Activated T-cell treated with anti-CD3 and anti-CD28 coated beads, Interleukin-2, amount 50 U/mL, for 72 hours (primary cell): ENCODE data around the gene ADIPOR1. TPM values are rescaled to one million over a fixed set of nuclear protein-coding genes. Genes with fewer than 3 reads are reported as not detected.
"Not testable (repeated sequence)": the region's sequence is repeated elsewhere in the genome, so short reads cannot be mapped to it uniquely, and the experiment has no call there.

ENCODE experiments used
- ATAC-seq, 2 donors: fragments of 150-1000 bp; cut with Tn5 transposase; replicated peaks in 1 of 2; 2 replicates each; pipeline ENCODE4 v1.10.0; 2021; ENCODE audit warnings: moderate library complexity in 2 of 2, mild to moderate bottlenecking in 1 of 2
- DNase-seq, 2 donors: peaks; one replicate each; pipeline ENCODE4 v3.0.0; 2021 to 2022; ENCODE audit warnings: mixed read lengths in 1 of 2
- H3K27ac Mint-ChIP-seq: one replicate; pipeline ENCODE4 v1.8.0; 2022; ENCODE audit warnings: mild to moderate bottlenecking, moderate library complexity, mixed read lengths
- H3K27me3 Mint-ChIP-seq: one replicate; pipeline ENCODE4 v1.8.0; 2022; ENCODE audit warnings: low read depth, mixed read lengths
- H3K36me3 Mint-ChIP-seq, 2 donors: one replicate each; pipeline ENCODE4 v1.8.0; 2022; ENCODE audit warnings: mixed read lengths in 2 of 2, mild to moderate bottlenecking in 1 of 2; ENCODE audit not compliant: insufficient read depth in 2 of 2
- H3K4me1 Mint-ChIP-seq: one replicate; pipeline ENCODE4 v1.8.0; 2022; ENCODE audit warnings: low read depth, mixed read lengths
- H3K4me3 Mint-ChIP-seq, 2 donors: one replicate each; pipeline ENCODE4 v1.8.0; 2022; ENCODE audit warnings: mild to moderate bottlenecking in 2 of 2, mixed read lengths in 2 of 2, moderate library complexity in 2 of 2
- H3K9me3 Mint-ChIP-seq, 2 donors: one replicate each; pipeline ENCODE4 v1.8.0; 2022; ENCODE audit warnings: mixed read lengths in 2 of 2
- total RNA-seq, 2 donors: library from RNA; stranded (reverse); gene quantifications; one replicate each; pipeline ENCODE4 v1.2.3, GENCODE V29; 2022

ADIPOR1 gene
- total RNA-seq, 2 donors from 2014 or later = 72.0 to 75.3 TPM

GRCh38 chr1:202987255-202987654 is 29.1 kb upstream of the ADIPOR1 start:
- Mint-ChIP-seq H3K4me3 (no peak overlapping the region), H3K9me3 (no peaks in the 10 kb centered on the region), H3K27ac (no peak overlapping the region), H3K36me3 (no peaks in the 10 kb centered on the region), H3K27me3 (peaks cover 11% of the 10 kb centered on the region), H3K4me1 (no peaks in the 10 kb centered on the region)
- ATAC-seq (no peak), DNase-seq (no peak)

- not testable (repeated sequence) for DNase-seq, ATAC-seq, H3K4me3 Mint-ChIP-seq, H3K27ac Mint-ChIP-seq, H3K36me3 Mint-ChIP-seq, H3K9me3 Mint-ChIP-seq, H3K4me1 Mint-ChIP-seq, H3K27me3 Mint-ChIP-seq
Observed at GRCh38 chr1:202986120-202986519, 28.0 kb upstream of the ADIPOR1 start.

GRCh38 chr1:202982715-202983430 is 24.8 kb upstream of the ADIPOR1 start:
- peaks cover 18% of the 10 kb centered on the region for H3K27me3 Mint-ChIP-seq
- H3K36me3 Mint-ChIP-seq = no peaks in the 10 kb centered on the region
- H3K4me3 Mint-ChIP-seq = no peak overlapping the region
- no peaks in the 10 kb centered on the region for H3K9me3 Mint-ChIP-seq
- no peaks in the 10 kb centered on the region for H3K4me1 Mint-ChIP-seq
- no peak for DNase-seq
- H3K27ac Mint-ChIP-seq = no peak overlapping the region
- ATAC-seq = no peak

- ATAC-seq = no peak
- H3K9me3 Mint-ChIP-seq = no peaks in the 10 kb centered on the region
- H3K27ac Mint-ChIP-seq = peak overlapping the region; percentile 27
Observed at GRCh38 chr1:202981939-202982338, 23.8 kb upstream of the ADIPOR1 start.

GRCh38 chr1:202979459-202979858 is 21.3 kb upstream of the ADIPOR1 start:
- H3K9me3 Mint-ChIP-seq = no peaks in the 10 kb centered on the region

More at GRCh38 chr1:202981939-202982338, 23.8 kb upstream of the ADIPOR1 start:
- no peaks in the 10 kb centered on the region for H3K36me3 Mint-ChIP-seq
- no peak for DNase-seq
- no peak overlapping the region for H3K4me3 Mint-ChIP-seq
- peaks cover 26% of the 10 kb centered on the region for H3K27me3 Mint-ChIP-seq
- H3K4me1 Mint-ChIP-seq = no peaks in the 10 kb centered on the region

GRCh38 chr1:202976633-202977032 is 18.5 kb upstream of the ADIPOR1 start:
- Mint-ChIP-seq H3K4me1 (no peaks in the 10 kb centered on the region), H3K4me3 (no peak overlapping the region), H3K36me3 (no peaks in the 10 kb centered on the region), H3K9me3 (no peaks in the 10 kb centered on the region), H3K27me3 (peaks cover 32% of the 10 kb centered on the region), H3K27ac (no peak overlapping the region)
- DNase-seq (no peak), ATAC-seq (no peak)

More at GRCh38 chr1:202979459-202979858, 21.3 kb upstream of the ADIPOR1 start:
- H3K4me3 Mint-ChIP-seq = no peak overlapping the region
- DNase-seq (no peak), ATAC-seq (no peak)
- no peaks in the 10 kb centered on the region for H3K4me1 Mint-ChIP-seq
- peaks cover 32% of the 10 kb centered on the region for H3K27me3 Mint-ChIP-seq
- no peaks in the 10 kb centered on the region for H3K36me3 Mint-ChIP-seq
- no peak overlapping the region for H3K27ac Mint-ChIP-seq

GRCh38 chr1:202974856-202975255 is 16.7 kb upstream of the ADIPOR1 start:
- no peaks in the 10 kb centered on the region for H3K9me3 Mint-ChIP-seq
- H3K27me3 Mint-ChIP-seq = peaks cover 27% of the 10 kb centered on the region
- no peak for ATAC-seq
- no peak for DNase-seq
- no peaks in the 10 kb centered on the region for H3K36me3 Mint-ChIP-seq
- no peak overlapping the region for H3K4me3 Mint-ChIP-seq
- no peaks in the 10 kb centered on the region for H3K4me1 Mint-ChIP-seq
- H3K27ac Mint-ChIP-seq = no peak overlapping the region

GRCh38 chr1:202972046-202972445 is 13.9 kb upstream of the ADIPOR1 start:
- Mint-ChIP-seq H3K4me1 (peaks cover 19% of the 10 kb centered on the region), H3K4me3 (no peak overlapping the region), H3K27ac (no peak overlapping the region), H3K36me3 (no peaks in the 10 kb centered on the region), H3K27me3 (peaks cover 8% of the 10 kb centered on the region), H3K9me3 (no peaks in the 10 kb centered on the region)
- ATAC-seq = no peak
- no peak for DNase-seq

GRCh38 chr1:202968895-202969295 is 10.8 kb upstream of the ADIPOR1 start:
- peak overlapping the region; percentile 24 to 96 for H3K4me3 Mint-ChIP-seq
- H3K36me3 Mint-ChIP-seq = no peaks in the 10 kb centered on the region
- no peak overlapping the region for H3K27ac Mint-ChIP-seq
- H3K27me3 Mint-ChIP-seq = no peaks in the 10 kb centered on the region
- ATAC-seq (peak; percentile 43 to 56), DNase-seq (peak; percentile 39 to 49)
- H3K4me1 Mint-ChIP-seq = peaks cover 39% of the 10 kb centered on the region
- H3K9me3 Mint-ChIP-seq = no peaks in the 10 kb centered on the region

GRCh38 chr1:202968351-202968750 is 10.2 kb upstream of the ADIPOR1 start:
- Mint-ChIP-seq H3K4me3 (peak overlapping the region; percentile 91 to 96), H3K4me1 (peaks cover 39% of the 10 kb centered on the region), H3K27ac (no peak overlapping the region), H3K9me3 (no peaks in the 10 kb centered on the region), H3K36me3 (peaks cover 0 to 2% of the 10 kb centered on the region in 2 donors), H3K27me3 (no peaks in the 10 kb centered on the region)
- ATAC-seq = no peak
- no peak for DNase-seq

- no peaks in the 10 kb centered on the region for H3K27me3 Mint-ChIP-seq
- H3K4me3 Mint-ChIP-seq = peak overlapping the region; percentile 91 to 96
- H3K4me1 Mint-ChIP-seq = peaks cover 39% of the 10 kb centered on the region
- no peaks in the 10 kb centered on the region for H3K9me3 Mint-ChIP-seq
- DNase-seq (peak; percentile 14 to 15), ATAC-seq (peak; percentile 4 to 16)
- peak overlapping the region; percentile 76 for H3K27ac Mint-ChIP-seq
- H3K36me3 Mint-ChIP-seq = peaks cover 0 to 2% of the 10 kb centered on the region in 2 donors
Observed at GRCh38 chr1:202967684-202968281, 9.7 kb upstream of the ADIPOR1 start.

GRCh38 chr1:202966006-202966898 is 8.1 kb upstream of the ADIPOR1 start:
- Mint-ChIP-seq H3K36me3 (peaks cover 0 to 2% of the 10 kb centered on the region in 2 donors), H3K9me3 (no peaks in the 10 kb centered on the region), H3K27ac (peak overlapping the region; percentile 27), H3K4me3 (peak overlapping the region; percentile 71 to 82), H3K4me1 (peaks cover 39% of the 10 kb centered on the region), H3K27me3 (no peaks in the 10 kb centered on the region)
- ATAC-seq = no peak
- DNase-seq = peak in 1 of 2 donors; percentile 4

GRCh38 chr1:202965422-202965821 is 7.3 kb upstream of the ADIPOR1 start:
- Mint-ChIP-seq H3K36me3 (peaks cover 0 to 2% of the 10 kb centered on the region in 2 donors), H3K27me3 (no peaks in the 10 kb centered on the region), H3K9me3 (no peaks in the 10 kb centered on the region), H3K4me1 (peaks cover 39% of the 10 kb centered on the region), H3K4me3 (peak overlapping the region; percentile 71 to 82), H3K27ac (no peak overlapping the region)
- DNase-seq (no peak), ATAC-seq (no peak)
